ENCODE data around the gene KRTAP3-1.

KRTAP3-1 gene

DNA sequence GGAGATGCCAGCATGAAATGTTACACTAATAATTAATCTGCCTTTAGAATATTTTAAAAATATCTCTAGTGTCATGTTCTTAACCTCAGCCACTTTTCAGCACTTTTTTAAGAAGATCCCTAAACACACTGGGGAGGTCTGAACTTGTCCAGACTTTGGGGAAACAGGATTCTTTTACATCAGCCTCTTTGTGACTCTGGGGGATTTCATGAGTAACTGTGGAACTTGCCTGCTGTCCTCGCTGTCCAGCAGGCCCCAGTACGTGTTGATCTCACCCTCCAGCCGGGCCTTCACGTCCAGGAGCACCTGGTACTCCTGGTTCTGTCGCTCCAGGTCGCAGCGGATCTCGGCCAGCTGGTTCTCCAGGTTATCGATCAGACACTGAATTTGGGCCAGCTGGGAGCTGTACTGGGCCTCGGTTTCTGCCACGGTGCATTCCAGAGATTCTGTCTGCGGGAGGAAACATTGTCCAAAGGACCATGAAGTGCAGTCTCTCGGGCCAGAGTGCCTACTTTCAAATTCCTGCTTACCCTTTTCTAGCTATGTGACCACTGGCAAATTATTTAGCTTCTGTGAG lies 30.3 kb downstream of the KRTAP3-1 start:
- DNase-seq (ENCODE audit: insufficient read length, low spot score) (no peak), FAIRE-seq (no peak)
- no peak for TF ChIP-seq POLR2A (IDR thresholded peaks at IDR 0.05; ENCODE audit: low read depth, low read length)

DNA sequence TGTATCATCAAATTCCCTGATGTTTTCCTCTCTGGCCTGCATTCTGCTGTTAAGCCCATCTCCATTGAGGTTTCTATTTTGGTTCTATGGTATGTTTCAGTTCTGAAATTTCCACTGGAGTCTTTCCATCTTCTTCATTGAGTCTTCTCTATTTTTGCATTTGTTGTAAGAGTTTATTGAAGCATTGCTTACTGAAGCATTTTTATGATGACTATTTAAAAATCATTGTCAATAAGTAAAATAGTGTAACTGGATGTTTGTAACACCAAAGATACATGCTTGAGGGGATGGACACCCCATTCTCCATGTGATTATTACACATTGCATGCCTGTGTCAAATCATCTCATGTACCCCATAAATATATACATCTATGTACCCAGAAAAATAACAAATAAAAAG lies 33.4 kb downstream of the KRTAP3-1 start:
- FAIRE-seq: no peak
- TF ChIP-seq POLR2A (IDR thresholded peaks at IDR 0.05; ENCODE audit: low read depth, low read length): no peak
- no peak for DNase-seq (ENCODE audit: insufficient read length, low spot score)

DNA sequence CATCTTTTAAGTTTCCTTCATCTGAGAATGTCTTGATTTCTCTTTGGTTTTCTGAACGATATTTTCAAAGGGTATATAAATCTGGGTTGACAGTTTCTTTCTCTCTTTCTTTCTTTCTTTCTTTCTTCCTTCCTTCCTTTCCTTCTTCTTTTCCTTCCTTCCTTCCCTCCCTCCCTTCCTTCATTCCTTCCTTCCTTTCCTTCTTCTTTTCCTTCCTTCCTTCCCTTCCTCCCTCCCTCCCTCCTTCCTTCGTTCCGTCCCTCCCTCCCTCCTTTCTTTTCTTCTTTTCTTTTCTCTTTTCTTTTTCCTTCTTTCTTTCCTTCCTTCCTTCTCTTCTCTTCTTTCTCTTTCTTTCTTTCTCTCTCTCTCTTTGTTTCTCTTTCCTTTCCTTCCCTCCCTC lies 34.6 kb downstream of the KRTAP3-1 start:
- DNase-seq (ENCODE audit: insufficient read length, low spot score) (no peak), FAIRE-seq (no peak)
- TF ChIP-seq POLR2A (IDR thresholded peaks at IDR 0.05; ENCODE audit: low read depth, low read length): no peak

DNA sequence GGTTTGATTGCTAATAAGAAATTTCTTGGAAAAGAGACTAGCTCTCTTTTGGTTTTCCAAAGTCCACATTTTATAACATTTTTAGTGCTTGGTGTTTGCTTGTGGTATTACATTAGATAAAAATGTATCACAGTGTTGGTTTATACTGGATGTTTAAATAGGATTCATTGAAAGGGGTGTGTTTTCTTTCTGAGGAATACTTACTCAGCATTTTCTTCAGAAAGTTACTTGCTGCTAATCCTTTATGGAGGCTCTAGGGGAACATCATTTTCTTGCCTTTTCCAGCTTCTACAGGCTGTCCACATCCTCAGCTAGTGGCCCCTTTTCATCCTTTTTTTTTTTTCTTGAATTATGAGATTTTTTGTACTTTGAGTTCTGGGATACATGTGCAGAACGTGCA lies 41.3 kb downstream of the KRTAP3-1 start:
- FAIRE-seq (no peak), DNase-seq (ENCODE audit: insufficient read length, low spot score) (no peak)
- no peak for TF ChIP-seq POLR2A (IDR thresholded peaks at IDR 0.05; ENCODE audit: low read depth, low read length)

DNA sequence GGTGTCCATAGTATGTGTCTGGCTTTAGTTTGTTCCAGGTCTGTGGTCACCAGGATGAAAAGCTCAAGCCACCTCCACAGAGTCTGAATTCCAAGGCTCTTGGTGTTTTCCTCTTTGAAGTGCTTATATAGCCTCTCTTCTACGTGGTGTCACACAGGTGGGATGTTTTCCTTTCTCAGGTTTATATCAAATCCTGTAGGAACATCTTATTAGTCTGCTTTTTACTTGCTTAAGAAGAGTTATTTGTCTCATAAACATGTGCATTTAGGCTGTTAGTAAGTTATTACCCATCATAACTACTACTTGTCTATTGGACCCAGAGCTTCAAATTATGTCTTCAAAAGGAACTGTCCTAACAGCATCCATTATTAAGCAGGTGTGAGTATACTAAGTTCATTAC lies 42.1 kb downstream of the KRTAP3-1 start, which contains the start of gene KRT39:
KRT39 (minus strand) TSS at position 101 of the 400 bp plus-strand sequence; CDS start at position 9, 92 bp downstream.
- DNase-seq (ENCODE audit: insufficient read length, low spot score): no peak
- no peak for TF ChIP-seq POLR2A (IDR thresholded peaks at IDR 0.05; ENCODE audit: low read depth, low read length)
- FAIRE-seq: no peak

DNA sequence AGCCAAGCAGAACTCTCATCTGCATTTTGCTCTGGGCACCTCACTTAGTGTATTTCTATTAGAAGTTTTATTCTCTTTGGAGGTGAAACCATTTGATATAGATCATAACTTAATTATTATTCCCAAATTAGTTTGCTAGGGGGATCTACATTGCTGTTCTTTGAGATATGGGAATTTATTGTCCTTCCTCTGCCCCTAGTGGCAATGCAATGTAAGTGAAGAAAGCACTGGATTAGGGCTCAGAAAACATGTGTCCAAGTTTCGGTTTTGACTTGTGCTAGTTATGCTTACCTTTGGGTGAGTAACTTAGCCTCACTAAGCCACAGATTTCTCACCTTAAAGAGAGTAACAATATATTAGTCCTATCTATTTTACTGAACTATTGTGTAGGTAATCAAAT lies 45.1 kb downstream of the KRTAP3-1 start:
- no peak for TF ChIP-seq POLR2A (IDR thresholded peaks at IDR 0.05; ENCODE audit: low read depth, low read length)
- peak; percentile 15 for DNase-seq (ENCODE audit: insufficient read length, low spot score)
- FAIRE-seq: no peak

DNA sequence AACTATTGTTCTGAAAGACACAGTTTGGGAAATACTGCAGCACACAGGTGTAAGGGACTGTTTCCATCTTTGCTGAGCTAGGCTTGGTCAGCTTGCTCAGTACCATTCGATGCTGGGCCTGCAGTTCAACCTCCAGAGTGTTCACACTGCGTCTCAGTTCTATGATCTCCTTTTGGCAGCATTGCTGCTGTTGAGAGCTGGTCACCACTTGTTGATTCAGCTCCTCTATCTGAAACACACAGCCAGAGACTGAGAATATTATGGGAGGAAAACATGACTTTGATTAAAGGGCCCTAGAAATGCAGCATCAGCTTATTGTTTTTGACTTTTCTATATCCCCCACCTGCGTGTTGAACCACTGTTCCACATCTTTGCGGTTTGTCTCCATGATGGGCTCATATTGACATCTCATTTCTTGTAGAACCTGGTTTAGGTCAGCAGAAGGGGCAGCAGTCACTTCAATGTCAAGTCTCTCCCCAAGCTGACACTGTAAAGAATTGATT lies 46.8 kb downstream of the KRTAP3-1 start:
- TF ChIP-seq POLR2A (IDR thresholded peaks at IDR 0.05; ENCODE audit: low read depth, low read length): no peak
- no peak for FAIRE-seq
- no peak for DNase-seq (ENCODE audit: insufficient read length, low spot score)

DNA sequence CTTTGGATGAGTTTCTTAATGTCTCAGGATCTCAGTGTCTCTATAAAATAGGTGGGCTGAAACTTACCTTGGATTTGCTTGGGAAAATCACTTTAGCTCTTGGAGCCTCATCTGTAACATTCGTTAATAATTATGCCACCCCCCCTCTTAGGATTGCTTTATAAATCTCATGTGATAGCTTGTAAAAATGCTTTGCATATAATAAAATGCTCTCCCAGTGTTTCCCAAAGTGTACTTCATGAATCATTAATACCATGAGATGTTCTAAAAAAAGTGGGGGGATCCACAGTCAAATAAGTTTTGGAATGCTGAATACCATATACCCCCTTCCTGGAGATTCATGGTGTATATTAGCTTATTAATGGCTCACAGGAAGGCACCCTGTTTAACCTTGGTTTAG lies 47.3 kb downstream of the KRTAP3-1 start:
- TF ChIP-seq POLR2A (IDR thresholded peaks at IDR 0.05; ENCODE audit: low read depth, low read length): no peak
- DNase-seq (ENCODE audit: insufficient read length, low spot score) (no peak), FAIRE-seq (no peak)

DNA sequence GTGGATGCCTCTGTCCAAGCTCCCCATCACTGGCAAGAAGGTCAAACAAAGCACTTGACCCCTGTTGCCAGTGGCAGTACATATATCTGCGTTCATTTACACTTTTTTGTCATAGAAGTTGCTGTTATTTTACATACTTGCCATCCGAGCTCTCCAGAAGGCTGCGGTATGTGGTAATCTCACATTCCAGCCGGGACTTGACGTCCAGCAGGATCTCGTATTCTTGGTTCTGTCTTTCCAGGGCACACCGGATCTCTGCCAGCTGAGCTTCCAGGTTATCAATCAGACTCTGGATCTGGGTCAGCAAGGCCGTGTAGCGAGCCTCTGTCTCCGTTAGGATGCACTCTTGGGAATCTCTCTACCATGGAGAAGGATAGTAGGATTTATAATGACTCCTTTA lies 48.8 kb downstream of the KRTAP3-1 start:
- FAIRE-seq (no peak), DNase-seq (ENCODE audit: insufficient read length, low spot score) (no peak)
- no peak for TF ChIP-seq POLR2A (IDR thresholded peaks at IDR 0.05; ENCODE audit: low read depth, low read length)

All from H54 (cell line).